Measurements from ENCODE around the gene PTGFRN.

Gene PTGFRN

GRCh38 chr1:116907351-116907750, 2.4 kb upstream of the PTGFRN start:
- TF ChIP-seq CTCF (IDR thresholded peaks at IDR 0.05) (no peak), ZFX (IDR thresholded peaks at IDR 0.05; ENCODE audit: borderline replicate concordance) (no peak)
- H3K27ac ChIP-seq, result no peak overlapping the region

GRCh38 chr1:116908266-116908665, 1.4 kb upstream of the PTGFRN start:
- no peak for TF ChIP-seq ZFX (IDR thresholded peaks at IDR 0.05; ENCODE audit: borderline replicate concordance)
- no peak for TF ChIP-seq CTCF (IDR thresholded peaks at IDR 0.05)

GRCh38 chr1:116908820-116909511, 750 bp upstream of the PTGFRN start:
- no peak for TF ChIP-seq CTCF (IDR thresholded peaks at IDR 0.05)
- H3K27ac ChIP-seq, result no peak overlapping the region

More at GRCh38 chr1:116908266-116908665, 1.4 kb upstream of the PTGFRN start:
- no peak overlapping the region for H3K27ac ChIP-seq

DNA sequence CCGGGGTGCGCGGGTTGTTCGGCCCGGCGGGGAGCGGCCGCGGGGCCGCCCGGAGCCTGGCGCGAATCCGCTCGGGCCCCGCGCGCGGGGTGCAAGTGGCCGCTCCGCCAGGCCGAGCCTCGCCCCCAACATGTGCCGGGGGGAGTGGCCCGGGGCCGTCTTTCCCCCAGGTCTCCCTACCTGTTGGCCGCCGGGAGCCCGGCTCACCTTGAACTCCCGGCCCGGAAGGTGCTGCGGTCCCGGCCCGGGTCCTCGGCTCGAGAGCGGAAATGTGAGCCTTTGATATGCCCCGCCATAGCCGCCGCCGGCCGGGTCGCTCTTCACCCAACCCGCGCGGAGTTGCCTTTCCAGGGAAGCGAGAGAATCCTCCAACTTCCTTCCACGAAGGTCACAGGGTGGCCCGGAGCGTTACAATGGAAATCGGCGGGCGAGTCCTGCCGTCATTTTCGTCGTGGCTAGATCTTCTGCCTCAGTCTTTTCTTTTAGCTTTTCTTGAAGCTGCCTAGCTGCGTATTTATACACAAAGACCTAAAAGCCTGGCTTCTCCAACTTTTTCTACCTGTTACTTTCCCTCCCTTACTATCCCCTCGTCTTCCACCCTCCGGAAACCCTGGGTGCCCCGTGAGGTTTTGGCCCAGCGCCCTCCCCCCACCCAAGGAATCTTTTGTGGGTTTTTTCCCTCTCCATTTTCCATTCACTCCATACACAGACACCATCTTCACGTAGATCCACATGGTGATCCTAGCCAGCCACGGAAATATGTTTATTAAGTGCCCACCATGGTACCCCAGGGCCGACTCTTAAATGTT, 867 bp downstream of the PTGFRN start:
- no peak overlapping the region for H3K27ac ChIP-seq
- no peak for TF ChIP-seq CTCF (IDR thresholded peaks at IDR 0.05)
- no peak for TF ChIP-seq ZFX (IDR thresholded peaks at IDR 0.05; ENCODE audit: borderline replicate concordance)

- TF ChIP-seq CTCF (IDR thresholded peaks at IDR 0.05) (no peak), ZFX (IDR thresholded peaks at IDR 0.05; ENCODE audit: borderline replicate concordance) (no peak)
- H3K27ac ChIP-seq, result no peak overlapping the region
Measured at GRCh38 chr1:116911188-116911553, 1.5 kb downstream of the PTGFRN start.

DNA sequence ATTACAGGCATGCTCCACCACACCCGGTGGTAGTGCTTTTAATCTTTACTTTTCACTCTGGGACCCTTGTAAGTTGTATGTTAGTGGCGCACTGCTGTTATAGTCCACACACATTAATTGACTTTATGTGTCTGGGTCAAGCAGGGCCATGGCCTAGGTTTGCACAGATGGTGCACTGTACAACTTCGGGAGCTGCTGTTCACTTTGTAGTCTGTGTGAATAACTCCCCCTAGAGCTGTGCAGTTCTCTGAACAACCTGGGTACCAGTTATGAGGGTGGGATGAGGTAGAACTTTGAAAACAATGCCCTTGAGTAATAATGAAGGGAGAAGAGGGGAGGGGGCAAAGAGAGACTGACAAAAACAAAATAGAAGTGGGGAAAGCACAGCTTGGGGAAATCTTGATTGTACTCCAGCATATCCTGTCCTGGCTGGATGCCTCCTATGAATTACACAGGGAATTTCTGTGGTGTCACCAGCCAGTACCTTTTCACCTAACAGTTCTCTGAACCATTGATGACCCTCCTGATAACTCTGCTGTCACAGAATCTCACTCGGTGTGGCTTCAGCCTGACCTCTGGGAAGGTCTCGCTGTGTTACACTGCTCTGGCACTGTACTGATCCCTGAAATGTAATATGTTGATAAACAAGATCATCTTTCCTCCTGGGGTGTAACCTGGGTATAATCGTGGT, 2.2 kb downstream of the PTGFRN start:
- no peak for TF ChIP-seq CTCF (IDR thresholded peaks at IDR 0.05)
- TF ChIP-seq ZFX (IDR thresholded peaks at IDR 0.05; ENCODE audit: borderline replicate concordance), result no peak
- no peak overlapping the region for H3K27ac ChIP-seq

GRCh38 chr1:116912846-116913245, 3.1 kb downstream of the PTGFRN start:
- no peak for TF ChIP-seq ZFX (IDR thresholded peaks at IDR 0.05; ENCODE audit: borderline replicate concordance)
- no peak for TF ChIP-seq CTCF (IDR thresholded peaks at IDR 0.05)

More at GRCh38 chr1:116912846-116913245, 3.1 kb downstream of the PTGFRN start:
- no peak overlapping the region for H3K27ac ChIP-seq

Data from 22Rv1 (cell line).